Activated T-cell treated with anti-CD3 and anti-CD28 coated beads for 48 hours (primary cell): ENCODE data around the gene SULT1C4.

Source experiments
- DNase-seq: peaks from one replicate; pipeline ENCODE4 v3.0.0-alpha.2; 2020; ENCODE audit warnings: low read depth

Gene SULT1C4

DNA sequence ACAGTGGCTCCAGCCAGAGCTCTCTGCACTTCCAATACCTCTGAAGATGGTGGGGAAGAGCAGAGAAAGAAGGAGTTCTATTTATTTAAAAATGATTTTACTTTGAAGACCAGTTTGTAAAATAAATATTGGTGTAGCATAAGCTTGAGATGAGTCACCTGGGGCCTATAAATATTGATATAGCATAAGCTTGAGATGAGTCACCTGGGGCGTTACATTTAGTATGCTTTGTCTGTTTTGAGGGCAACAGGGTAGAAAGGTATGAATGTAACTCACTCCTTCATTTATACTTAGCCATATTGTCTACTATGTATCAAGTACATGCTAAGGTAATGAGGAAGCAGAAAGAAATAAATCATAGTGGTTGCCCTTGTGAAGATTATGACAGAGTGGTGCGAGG lies 7.7 kb upstream of the SULT1C4 start:
- DNase-seq: no peak

DNA sequence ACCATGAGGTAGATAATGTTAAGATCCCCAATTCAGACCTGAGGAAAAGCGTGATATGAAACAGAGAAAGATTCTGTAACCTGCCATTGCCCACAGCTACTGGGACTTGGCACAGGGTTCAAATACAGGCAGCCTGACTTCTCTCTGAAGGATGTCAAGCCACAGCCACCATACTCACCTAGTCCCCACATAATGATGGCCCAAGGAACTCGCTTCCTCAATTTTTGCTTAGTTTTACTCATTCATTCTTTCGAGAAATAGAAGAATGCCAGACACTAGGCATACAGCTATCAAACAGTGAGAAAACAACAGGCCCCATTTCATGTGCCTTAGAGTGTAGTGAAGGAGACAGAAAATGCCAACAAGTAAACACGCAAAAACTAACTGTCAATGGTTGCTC lies 980 bp upstream of the SULT1C4 start:
- no peak for DNase-seq

DNA sequence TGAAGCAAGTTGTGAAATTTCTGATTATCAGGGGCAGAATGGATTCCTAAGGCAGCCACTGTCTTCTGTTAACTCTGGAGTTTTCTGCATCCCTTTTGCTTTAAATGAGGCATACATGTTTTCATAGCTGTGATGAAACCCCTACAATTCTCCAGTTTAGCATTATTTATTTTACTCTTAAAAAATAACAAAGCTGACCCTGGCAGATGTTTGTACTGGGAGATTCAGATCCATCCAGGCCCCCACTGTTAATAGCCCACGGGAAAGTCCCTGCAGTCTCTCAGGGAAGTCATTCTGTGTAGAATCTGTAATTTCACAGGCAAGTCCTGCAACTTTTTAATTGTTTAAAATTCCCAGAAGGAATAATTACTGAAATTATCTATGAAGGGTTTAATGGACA lies 353 bp upstream of the SULT1C4 start:
- no peak for DNase-seq

DNA sequence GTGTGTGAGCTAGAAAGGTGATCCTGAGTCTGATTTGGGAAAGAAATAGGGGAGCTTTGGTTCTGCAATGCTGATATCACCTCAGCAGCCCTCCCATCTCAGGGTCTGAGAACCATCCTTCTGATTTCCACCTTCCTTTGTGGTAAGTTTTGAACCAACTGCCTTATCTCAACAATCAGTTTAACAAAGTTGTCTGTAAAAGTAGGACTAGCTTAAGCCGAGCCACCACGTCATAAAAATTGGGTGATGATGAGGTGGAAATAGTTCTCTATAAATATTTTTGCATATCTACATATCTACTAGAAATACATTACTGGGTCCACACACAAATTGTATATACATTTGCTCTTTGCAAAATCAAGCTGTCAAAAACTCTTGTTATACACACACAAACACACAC lies 1.1 kb downstream of the SULT1C4 start:
- DNase-seq: no peak

DNA sequence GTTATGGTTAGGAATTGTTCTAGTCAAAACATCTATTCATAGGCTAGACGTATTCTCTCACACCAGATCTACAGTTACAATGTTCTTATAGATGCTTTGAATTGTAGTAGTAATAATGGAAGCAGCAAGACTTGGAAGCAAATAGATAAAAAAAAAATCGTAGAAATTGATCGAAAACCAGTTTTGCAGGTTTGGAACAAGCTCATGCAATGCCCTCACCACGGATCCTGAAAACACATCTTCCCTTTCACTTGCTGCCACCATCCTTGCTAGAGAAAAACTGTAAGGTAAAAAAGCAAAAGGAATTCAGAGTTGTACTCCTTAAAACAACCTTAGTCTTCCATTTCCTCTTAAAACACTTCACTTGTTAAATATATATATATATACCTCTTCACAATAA lies 4.4 kb downstream of the SULT1C4 start:
- no peak for DNase-seq

DNA sequence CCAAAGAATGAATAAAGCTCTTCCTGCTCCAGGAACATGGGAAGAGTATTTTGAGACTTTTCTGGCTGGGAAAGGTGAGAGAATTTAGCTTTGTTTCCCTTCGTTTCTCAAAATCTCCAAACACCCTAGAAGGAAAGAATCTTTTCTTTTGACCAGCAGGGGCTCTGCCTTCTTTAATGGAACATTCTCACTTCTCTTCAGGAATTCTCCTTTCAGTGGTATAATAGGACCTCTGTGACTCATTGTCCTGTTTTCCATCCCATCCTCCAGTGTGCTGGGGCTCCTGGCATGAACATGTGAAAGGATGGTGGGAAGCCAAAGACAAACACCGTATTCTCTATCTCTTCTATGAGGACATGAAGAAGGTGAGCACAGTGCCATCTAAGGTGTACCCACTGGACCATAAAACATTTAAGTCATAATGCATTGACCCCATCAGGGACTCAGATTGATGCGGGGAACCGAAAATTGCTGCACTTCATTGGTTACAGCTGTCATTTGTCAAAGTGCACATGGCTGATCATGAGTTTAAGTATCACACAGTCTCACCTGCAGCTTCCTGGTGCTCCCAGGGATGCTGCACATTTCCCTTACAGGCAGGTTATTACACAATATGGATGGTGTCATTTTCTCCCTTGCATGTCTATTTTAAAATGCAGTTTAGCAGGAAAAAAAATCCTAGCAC lies 5.5 kb downstream of the SULT1C4 start:
- no peak for DNase-seq

DNA sequence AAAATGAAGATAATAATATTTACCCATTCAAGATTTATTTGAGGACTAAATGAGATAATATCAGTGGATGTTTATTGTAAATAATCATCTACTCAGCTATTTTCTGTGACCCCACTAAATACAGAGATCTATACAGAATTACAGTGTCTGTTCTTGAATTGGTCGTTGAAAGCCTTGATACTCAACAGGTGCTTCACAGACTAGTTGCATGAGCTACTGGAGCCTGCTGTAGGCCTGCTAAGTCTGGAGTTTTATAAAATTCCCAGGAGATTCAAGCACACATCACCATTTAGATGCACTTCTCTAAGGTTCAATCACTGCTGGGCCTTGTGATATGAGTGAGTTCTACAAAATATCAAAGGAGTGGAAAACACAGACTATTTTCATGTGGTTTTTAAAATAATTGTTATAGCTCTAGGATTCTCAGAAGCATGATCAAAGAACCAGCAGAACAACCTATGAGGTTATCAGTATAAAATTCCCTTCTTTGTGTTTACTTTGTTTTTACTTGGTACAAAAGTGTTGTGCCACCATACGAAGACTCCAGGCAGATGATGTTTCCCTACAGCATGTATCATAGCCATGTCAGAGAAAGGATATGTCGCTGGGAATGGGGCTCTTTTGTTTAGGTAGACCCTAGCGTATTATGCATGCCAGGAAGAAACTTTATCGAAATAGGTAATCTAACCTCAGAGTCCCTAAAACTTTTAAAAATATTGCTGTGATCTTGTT lies 7.1 kb downstream of the SULT1C4 start:
- no peak for DNase-seq

DNA sequence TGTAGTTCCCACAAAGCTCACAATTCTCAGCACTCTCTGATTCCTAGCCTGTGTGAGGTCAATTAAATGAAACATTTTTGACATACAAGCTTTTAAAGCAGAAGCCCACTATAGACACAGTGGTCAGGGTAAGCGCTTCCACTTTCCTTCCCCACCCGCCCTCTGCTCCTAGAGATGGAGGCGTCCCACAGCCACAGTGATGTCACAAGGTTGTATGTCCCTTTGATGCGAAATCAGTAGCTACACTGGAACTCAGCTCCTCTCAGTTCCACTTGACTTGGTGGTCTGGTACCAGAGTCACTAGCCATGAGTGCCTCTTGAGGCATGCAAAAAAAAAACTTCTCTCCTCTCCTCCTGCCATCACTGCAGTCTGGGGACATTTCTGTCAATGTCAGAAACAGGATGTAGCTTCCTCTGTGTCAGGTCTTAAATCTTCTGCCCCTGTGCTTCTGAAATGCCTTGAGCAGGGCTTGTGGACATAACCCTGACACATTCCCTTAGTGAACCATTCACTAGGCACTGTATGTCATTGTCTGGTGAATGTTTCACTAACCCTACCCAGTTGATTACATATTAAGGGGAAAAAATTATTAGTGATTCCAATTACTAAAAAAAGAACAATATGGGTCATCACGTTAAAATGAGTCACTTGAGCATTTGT lies 7.8 kb downstream of the SULT1C4 start:
- DNase-seq: no peak

DNA sequence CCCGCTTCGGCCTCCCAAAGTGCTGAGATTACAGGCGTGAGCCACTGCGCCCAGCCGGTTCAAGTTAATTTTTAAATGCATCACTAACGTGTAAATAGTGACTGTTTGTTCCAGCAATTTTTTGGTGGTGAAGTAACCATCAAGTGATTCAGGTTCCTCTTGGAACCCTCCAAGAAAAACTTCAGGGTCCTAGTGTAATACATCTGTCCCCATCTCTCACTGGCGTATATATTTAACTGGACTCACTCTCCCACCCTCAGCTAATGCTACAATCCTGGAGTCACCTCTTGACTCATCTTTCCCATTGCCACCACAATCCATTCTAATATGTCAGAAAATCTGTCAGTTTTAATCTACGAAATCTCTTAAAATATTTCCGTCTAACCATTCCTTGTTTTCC lies 10.3 kb downstream of the SULT1C4 start:
- no peak for DNase-seq

DNA sequence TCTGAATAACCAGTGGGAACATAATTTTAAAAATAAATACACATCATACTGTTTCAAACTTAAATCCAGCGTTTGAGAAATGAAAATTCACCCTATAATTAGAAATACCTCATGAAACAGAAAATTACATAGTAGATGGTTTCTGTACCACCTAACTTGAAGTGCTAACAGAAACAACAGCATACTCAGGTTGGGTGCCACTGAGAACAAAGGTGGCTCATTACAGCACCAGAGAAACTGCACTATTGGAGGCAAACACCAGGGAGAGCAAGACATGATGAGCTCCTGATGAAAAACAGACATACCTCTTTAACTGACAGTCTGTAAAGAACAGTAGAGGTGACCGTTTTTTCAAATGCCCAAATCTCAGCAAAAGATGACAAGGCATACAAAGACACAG lies 12.6 kb downstream of the SULT1C4 start:
- no peak for DNase-seq

DNA sequence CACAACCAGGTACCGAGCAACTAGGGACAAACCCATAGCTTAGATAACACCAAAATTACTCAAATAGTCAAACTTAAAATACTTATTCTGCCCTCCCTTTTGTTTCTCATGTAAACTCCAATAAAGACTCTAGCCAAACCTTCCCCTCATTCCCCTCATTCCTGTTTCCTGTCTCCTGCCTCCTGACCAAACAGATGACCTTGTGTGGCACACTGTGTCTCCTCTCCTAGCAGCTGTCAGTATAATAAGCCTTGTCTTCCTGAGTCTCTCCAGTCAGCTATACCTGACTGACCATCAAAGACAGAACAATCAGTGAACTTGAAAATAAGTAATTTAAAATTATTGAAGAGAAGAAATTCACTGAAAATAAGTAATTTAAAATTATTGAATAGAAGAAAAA lies 14.3 kb downstream of the SULT1C4 start:
- no peak for DNase-seq

DNA sequence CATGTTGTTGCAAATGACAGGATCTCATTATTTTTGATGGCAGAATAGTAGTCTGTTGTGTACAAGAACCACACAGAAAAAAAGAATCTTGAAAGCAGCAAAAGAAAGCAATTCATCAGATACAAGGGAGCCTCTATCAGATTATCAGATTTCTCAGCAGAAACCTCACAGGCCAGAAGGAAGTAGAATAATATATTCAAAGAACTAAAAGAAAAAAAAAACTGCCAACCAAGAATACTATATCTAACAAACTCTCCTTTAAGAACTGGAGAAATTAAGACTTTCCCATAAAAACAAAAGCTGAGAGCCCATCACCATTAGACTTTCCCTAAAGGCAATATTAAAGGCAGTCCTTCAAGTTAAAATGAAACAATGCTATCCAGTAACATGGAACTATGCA lies 15.4 kb downstream of the SULT1C4 start:
- no peak for DNase-seq

DNA sequence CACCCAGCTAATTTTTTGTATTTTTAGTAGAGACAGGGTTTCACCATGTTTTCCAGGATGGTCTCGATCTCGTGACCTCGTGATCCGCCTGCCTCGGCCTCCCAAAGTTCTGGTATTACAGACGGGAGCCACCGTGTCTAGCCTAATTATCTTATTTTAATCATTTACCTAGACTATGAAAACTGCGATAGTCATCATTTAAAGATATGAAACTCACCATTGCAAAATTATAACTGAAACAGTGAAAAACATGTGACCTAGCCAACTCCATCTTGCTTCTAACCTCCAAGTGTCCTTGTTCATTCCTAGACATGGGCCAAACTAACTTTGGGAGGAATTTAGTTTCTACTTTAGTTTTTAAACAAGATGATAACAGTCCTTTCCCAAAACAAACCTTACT lies 17.4 kb downstream of the SULT1C4 start:
- no peak for DNase-seq

DNA sequence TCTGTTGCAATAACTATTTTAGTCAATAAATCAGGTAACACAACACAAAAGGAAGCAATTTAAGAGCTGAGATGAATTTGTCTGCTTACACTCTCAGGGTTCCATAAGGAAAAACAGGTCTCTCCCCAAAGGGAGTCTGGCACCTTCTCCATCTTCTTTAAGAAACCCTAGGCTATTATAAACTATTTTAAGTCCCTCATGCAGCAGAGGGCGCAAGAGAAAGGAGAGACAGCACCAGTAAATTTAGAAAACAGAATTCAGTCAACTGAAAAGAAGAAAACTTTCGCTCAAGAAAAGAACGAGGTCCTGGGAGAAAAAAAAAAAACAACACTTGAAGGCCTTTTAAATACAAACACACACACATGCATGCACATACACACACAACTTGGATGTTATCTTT lies 19.1 kb downstream of the SULT1C4 start:
- DNase-seq: no peak

DNA sequence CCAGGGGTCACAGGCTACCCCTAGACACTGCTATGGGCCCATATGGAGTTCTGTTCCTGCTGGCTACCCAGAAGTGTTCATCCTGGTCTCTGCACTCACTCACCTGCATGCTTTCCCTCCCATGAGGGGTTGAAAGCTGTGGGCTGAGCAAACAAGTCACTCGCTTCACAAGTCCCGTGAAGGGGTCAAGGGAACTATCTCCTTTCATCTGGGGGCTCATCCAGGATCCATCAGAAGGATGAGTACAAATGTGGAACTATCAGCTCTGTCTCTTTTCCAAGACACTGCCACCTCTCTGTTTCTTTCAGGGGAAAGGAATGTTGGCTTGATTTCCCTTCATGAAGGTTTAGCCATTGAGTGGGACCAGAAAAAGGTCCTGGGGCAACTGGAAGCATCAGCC lies 21.7 kb downstream of the SULT1C4 start:
- DNase-seq: no peak

DNA sequence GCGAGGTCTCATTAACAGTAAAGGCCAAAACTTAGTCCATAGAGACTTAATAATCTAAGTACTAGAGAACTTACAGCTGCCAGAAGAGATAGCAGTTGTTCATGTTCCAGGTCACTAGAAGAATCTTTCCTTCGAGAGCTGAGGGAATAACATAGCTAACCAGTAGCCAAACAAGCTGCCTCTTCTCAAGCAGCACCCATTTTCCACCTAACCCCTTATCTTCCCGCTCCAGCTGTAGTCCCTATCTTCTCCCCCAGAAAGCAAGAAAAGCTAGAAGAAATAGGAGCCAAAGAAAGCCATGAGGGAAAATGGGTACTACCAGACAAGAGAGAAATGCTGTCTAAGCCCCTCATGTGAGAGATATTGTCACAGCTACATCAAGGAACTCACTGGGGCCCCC lies 24.0 kb downstream of the SULT1C4 start:
- no peak for DNase-seq

DNA sequence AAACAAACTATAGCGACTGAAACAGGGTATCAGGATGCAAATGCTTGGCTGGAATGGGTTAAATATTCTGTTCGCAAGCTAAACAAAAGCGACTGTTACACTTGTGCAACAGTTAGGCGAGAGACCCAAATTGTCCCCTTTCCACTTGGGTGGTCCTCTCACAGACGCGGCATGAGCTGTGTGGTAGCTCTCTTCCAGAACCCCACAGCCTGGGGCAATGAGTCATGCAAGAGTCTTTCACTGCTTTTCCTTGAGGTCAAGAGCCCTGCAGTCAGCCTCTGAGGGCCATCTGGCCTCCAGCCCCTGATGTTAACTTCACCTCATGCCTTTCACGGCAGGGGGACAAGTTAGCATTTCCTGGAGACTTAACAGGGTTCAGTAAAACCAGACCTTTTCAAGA lies 25.7 kb downstream of the SULT1C4 start:
- DNase-seq: no peak

DNA sequence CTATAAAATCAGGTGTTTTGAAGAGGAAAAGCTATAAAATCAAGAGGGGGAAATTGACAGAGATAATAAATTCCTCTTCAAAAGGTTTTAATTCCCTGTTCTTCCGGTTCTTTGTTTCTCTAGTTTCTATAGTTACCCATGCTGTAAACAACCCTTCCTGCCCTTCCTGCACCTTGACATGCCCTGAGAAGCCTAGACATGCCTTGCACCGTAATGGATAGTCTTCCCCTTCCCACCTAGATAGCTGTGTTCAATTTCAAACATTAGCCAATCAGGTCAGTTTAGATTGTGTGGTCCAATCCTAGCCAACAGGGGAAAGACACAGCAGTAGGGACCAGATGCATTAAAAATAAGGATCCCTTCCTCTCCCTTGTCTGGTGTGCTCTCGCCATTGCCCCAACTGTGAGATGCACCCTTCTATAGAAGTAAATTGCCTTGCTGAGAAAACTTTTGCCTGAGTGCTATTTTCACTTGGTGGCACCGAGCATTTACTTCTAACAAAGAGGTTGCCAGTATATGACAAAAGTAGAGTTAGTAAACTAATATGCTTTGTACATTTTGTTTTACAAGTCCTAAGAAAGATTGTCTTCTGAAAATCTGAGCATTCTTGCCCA lies 27.1 kb downstream of the SULT1C4 start:
- no peak for DNase-seq

DNA sequence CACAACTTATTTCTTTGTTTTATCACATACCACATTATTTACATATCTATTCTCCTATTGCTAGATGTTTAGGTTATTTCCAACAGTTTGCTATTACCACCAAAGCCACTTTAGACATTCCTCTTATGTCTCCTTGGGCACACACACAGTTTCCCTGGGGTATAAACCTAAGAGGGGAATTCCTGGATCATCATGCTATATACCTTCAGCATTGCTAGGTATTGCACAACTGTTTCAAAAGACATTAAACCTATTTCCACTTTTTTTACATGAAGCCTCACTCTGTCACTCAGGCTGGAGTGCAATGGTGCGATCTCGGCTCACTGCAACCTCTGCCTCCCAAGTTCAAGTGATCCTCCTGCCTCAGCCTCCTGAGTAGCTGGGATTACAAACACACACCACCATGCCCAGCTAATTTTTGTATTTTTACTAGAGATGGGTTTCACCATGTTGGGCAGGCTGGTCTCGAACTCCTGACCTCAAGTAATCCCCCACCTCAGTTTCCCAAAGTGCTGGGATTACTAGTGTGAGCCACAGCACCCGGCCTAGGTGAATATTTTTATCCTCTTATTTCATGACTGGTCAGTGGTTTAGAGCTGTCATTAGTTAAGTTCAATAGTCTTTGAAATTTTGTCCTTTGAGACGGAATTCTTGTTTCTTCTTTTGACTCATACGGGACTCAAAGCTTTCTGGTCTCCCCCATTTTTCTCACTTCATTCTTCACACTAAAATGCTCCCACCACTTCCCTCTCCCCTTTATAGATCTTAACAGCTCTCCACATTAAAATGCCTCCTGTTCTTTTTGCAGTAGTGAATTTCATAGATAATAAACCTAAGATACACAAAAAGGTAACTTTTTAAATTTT lies 30.3 kb downstream of the SULT1C4 start:
- DNase-seq: no peak

DNA sequence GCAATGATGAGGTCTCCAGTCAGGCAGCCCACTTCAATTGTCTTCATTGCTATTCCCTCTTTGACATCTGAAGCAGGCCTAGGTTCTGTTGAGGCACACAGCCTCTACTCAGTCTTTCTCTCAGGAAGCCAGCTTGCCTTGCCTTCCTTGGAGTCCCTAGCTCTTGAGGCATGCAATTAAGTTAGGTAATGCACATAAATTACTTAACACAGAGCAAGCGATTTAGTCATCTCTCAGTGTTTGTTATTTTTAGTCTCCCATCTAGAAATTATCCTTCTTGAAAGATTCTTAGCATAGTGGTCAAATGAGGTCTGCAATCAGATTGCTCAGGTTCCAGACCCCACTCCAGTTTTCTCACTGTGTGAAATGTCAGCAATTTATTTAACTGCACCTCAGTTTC lies 32.0 kb downstream of the SULT1C4 start:
- no peak for DNase-seq

DNA sequence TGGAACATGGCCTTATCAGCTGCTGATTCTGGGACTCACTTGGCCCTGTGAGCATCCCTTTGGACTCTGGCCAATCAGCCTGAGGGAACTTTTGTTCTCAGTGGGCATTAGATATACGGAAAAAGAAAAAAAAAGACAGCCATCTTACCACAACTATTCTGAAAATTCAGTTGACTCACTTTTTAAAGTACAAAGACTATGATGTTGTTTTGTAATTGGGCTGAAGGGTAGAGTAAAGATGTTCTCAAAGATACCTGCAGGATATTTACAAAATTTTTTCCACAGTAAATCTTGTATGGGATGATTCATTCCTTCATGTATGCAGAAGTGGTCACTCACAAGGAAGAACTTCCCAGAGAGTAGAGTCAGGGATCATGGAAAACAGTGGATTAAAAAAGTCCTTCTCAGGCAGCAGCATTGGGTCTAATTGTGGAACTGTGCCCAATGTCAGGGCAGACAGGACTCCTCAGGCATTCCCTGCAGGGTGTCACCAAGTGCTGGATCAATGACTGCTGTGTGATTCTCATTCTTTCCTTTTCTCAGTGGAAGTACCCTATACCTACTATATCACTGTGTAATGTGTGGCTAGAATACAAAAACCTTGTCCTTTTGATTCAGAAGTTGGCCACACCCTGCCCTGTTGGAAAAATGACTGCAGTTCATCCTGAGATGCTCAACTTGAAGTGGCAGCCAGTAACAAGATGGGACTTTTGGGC lies 35.4 kb downstream of the SULT1C4 start:
- DNase-seq: no peak

DNA sequence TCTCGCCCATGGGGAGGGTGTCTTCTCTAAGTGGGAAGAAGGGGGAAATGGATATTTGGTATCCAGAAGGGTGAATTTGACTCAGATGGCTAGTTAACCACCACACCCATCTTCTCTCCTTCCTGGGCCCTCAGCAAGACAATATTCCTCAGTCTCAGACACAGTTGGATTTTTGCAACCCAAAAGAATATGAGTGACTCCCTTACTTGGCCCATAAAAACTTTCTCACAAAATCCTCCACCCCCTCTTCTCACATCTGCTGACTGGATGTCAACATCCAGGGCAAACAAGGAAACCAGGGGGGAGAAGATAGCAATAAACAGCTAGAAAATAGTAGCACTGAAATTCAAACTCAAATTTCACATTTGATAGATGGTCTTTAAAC lies 35.9 kb downstream of the SULT1C4 start:
- DNase-seq: no peak
